Hepatocyte (in vitro differentiated cells): Measurements from ENCODE around the gene LIMS1. TPM values are rescaled to one million over a fixed set of nuclear protein-coding genes. Genes with fewer than 3 reads are reported as not detected.
"Not testable (repeated sequence)": the region's sequence is repeated elsewhere in the genome, so short reads cannot be mapped to it uniquely, and the experiment has no call there.

Experiments used
- DNase-seq: peaks from one replicate; pipeline ENCODE4 v3.0.0-alpha.2; 2016; ENCODE audit warnings: low spot score
- H2AFZ ChIP-seq: fragments of 200-600 bp; sonication (generic); 2 replicates; pipeline ENCODE4 v1.6.0; 2016; ENCODE audit warnings: antibody characterized with exemption, mild to moderate bottlenecking
- H3K27ac ChIP-seq: fragments of 200-600 bp; sonication (generic); 2 replicates; pipeline ENCODE4 v1.5.1; 2016; ENCODE audit warnings: mild to moderate bottlenecking
- H3K27me3 ChIP-seq: fragments of 200-600 bp; sonication (generic); 2 replicates; pipeline ENCODE4 v1.6.1; 2016
- H3K36me3 ChIP-seq: fragments of 200-600 bp; sonication (generic); replicated peaks from 2 replicates; pipeline ENCODE4 v1.5.1; 2016; ENCODE audit warnings: low read depth; ENCODE audit not compliant: insufficient read depth
- H3K4me1 ChIP-seq: fragments of 200-600 bp; sonication (generic); 2 replicates; pipeline ENCODE4 v1.5.1; 2016; ENCODE audit warnings: mild to moderate bottlenecking, moderate library complexity; ENCODE audit not compliant: insufficient read depth
- H3K4me2 ChIP-seq: fragments of 200-600 bp; sonication (generic); 2 replicates; pipeline ENCODE4 v1.6.0; 2016
- H3K4me3 ChIP-seq: fragments of 200-600 bp; sonication (generic); 2 replicates; pipeline ENCODE4 v1.5.1; 2016; ENCODE audit warnings: mild to moderate bottlenecking
- H3K79me2 ChIP-seq: fragments of 200-600 bp; sonication (generic); 2 replicates; pipeline ENCODE4 v1.6.0; 2017; ENCODE audit warnings: mild to moderate bottlenecking
- H3K9me2 ChIP-seq: fragments of 200-600 bp; sonication (generic); replicated peaks from 2 replicates; pipeline ENCODE4 v1.6.0; 2017; ENCODE audit warnings: mild to moderate bottlenecking; ENCODE audit not compliant: insufficient read depth
- H3K9me3 ChIP-seq: fragments of 200-600 bp; sonication (generic); 2 replicates; pipeline ENCODE4 v1.5.1; 2016; ENCODE audit warnings: low read depth, mild to moderate bottlenecking
- H4K20me1 ChIP-seq: fragments of 200-600 bp; sonication (generic); 2 replicates; pipeline ENCODE4 v1.6.0; 2016; ENCODE audit warnings: mild to moderate bottlenecking; ENCODE audit not compliant: insufficient read depth, poor library complexity, severe bottlenecking
- CTCF ChIP-seq: fragments of 200-600 bp; sonication (generic); IDR thresholded peaks from 2 replicates; pipeline ENCODE4 v1.5.1; 2016; ENCODE audit warnings: antibody characterized with exemption, mild to moderate bottlenecking; ENCODE audit not compliant: poor library complexity
- EZH2 ChIP-seq: fragments of 200-600 bp; sonication (generic); IDR thresholded peaks from 2 replicates; pipeline ENCODE4 v1.6.1; 2016; ENCODE audit warnings: antibody characterized with exemption, mild to moderate bottlenecking, borderline replicate concordance
- EZH2phosphoT487 ChIP-seq: fragments of 200-600 bp; sonication (generic); IDR thresholded peaks from one replicate; pipeline ENCODE4 v1.6.1; 2018; ENCODE audit warnings: antibody characterized with exemption, mild to moderate bottlenecking, low read depth, moderate library complexity; ENCODE audit not compliant: unreplicated experiment, severe bottlenecking
- WGBS: methylation state at CpG from one replicate; pipeline ENCODE4 v1.1.6; 2016; ENCODE audit warnings: low lambda C conversion rate; ENCODE audit errors: missing lambda C conversion rate; 5-methylcytosine and 5-hydroxymethylcytosine counted together
- polyA plus RNA-seq: library from polyadenylated mRNA; unstranded; fragments of >200 nt; fragmentation: Nextera tagmentation; extraction: Ambion mirVana; gene quantifications from 2 replicates; pipeline ENCODE4 v1.2.1, GENCODE V29; 2016
- total RNA-seq: library from RNA; depleted of rRNA; stranded (reverse); fragments of >200 nt; gene quantifications from 2 replicates; pipeline ENCODE4 v1.2.3, GENCODE V29; 2014

Gene LIMS1
- total and polyA plus RNA-seq, 2 experiments from 2014 or later = 40.0 to 102 TPM

DNA sequence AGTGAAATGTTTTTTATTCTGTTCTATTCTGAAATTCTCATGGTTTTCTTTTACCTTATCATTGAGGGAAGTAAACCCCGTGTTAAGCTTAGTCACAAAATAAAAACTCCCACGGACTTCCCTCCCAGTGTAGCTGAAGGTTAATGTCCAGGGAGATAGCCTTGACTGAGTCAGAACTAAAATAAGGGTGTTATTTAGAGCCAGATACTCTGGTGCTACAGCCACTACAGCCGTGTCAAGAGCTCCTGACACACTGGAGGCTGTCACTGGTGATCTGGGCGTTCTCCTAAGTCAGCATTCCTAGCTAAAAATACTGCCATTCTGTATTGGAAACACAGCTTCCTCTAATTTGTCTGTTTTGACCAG, 103.0 kb downstream of the LIMS1 start:
- H3K4me2 ChIP-seq = peak overlapping the region; percentile 38
- TF ChIP-seq EZH2 = no peak
- no peak for TF ChIP-seq EZH2phosphoT487
- TF ChIP-seq CTCF = no peak
- peaks cover 53% of the 10 kb centered on the region for H3K4me1 ChIP-seq

DNA sequence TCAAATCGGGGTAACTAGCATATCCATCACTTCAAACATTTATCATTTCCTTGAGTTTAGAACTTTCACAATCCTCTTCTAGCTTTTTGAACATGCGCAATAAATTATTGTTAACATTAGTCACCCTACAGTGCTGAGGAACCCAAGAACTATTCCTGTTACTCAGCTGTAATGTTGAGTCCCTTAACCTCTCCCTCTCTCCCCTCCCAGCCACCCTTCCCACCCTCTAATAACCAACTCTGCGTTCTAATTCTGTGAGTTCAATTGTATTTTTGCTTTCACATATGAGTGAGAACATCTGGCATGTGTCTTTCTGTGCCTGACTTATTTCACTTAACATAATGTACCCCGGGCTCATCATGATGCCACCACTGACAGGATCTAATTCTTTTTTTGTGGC, 106.5 kb downstream of the LIMS1 start:
- DNase-seq = no peak
- Histone ChIP-seq H3K36me3 (no peaks in the 10 kb centered on the region), H4K20me1 (peaks cover 5% of the 10 kb centered on the region), H3K27ac (no peak overlapping the region), H3K4me3 (no peak overlapping the region), H3K4me1 (peaks cover 21% of the 10 kb centered on the region), H3K9me2 (no peaks in the 10 kb centered on the region), H3K4me2 (no peak overlapping the region), H3K27me3 (no peaks in the 10 kb centered on the region), H3K79me2 (peaks cover 76% of the 10 kb centered on the region), H2AFZ (no peak overlapping the region), H3K9me3 (no peaks in the 10 kb centered on the region)
- 83% methylated on average over 4 of the region's 4 CpGs for WGBS
- TF ChIP-seq EZH2phosphoT487 (no peak), CTCF (no peak), EZH2 (no peak)

More for the DNA sequence above, 103.0 kb downstream of the LIMS1 start:
- Histone ChIP-seq H2AFZ (no peak overlapping the region), H3K4me3 (no peak overlapping the region), H3K27ac (peak overlapping the region; percentile 65), H3K27me3 (no peaks in the 10 kb centered on the region), H3K9me3 (no peaks in the 10 kb centered on the region), H3K36me3 (no peaks in the 10 kb centered on the region), H4K20me1 (peaks cover 18% of the 10 kb centered on the region), H3K9me2 (no peaks in the 10 kb centered on the region), H3K79me2 (peaks cover 82% of the 10 kb centered on the region)
- DNase-seq = peak; percentile 73
- 25% methylated on average over 4 of the region's 4 CpGs for WGBS

DNA sequence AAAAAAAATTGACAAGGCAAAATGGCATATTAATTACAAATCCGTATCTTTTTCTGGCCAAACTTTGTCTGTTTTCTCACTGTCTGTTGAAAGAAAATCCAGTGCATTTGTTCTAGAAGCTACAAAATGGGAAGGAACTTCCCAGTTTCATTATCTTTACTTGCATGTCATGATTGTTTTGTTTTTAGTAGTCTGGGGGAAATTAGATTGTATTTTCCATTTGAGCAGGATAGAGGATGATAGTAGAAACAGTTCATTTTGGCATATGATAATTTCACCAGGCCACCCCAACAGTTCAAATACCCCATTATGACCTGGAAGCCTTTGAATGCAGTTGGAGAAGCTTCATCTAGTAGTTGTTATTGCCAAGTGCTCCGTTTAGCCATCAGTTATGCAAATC, 107.5 kb downstream of the LIMS1 start:
- no peaks in the 10 kb centered on the region for H3K27me3 ChIP-seq
- peaks cover 12% of the 10 kb centered on the region for H3K4me1 ChIP-seq
- no peak overlapping the region for H3K4me2 ChIP-seq
- H3K27ac ChIP-seq = no peak overlapping the region
- H3K79me2 ChIP-seq = peaks cover 73% of the 10 kb centered on the region
- no peak for DNase-seq
- H4K20me1 ChIP-seq = peaks cover under 1% of the 10 kb centered on the region
- H3K9me3 ChIP-seq = peaks cover 4% of the 10 kb centered on the region
- TF ChIP-seq EZH2 (no peak), CTCF (no peak), EZH2phosphoT487 (no peak)
- H2AFZ ChIP-seq = no peak overlapping the region
- no peak overlapping the region for H3K4me3 ChIP-seq
- H3K36me3 ChIP-seq = no peaks in the 10 kb centered on the region
- H3K9me2 ChIP-seq = no peaks in the 10 kb centered on the region
- WGBS = 93% methylated on average over 2 of the region's 2 CpGs

- Histone ChIP-seq H3K27ac (no peak overlapping the region), H3K9me2 (no peaks in the 10 kb centered on the region), H3K4me3 (no peak overlapping the region), H2AFZ (no peak overlapping the region), H3K36me3 (no peaks in the 10 kb centered on the region), H3K4me1 (no peaks in the 10 kb centered on the region), H3K4me2 (no peak overlapping the region), H3K27me3 (no peaks in the 10 kb centered on the region), H3K79me2 (peaks cover 71% of the 10 kb centered on the region), H3K9me3 (peaks cover 4% of the 10 kb centered on the region), H4K20me1 (no peaks in the 10 kb centered on the region)
- TF ChIP-seq EZH2phosphoT487 (no peak), EZH2 (no peak), CTCF (no peak)
- DNase-seq = no peak
- 95% methylated on average over 15 of the region's 15 CpGs for WGBS
Measured at GRCh38 chr2:108643261-108643849, 109.1 kb downstream of the LIMS1 start.

GRCh38 chr2:108643862-108644261, 109.6 kb downstream of the LIMS1 start:
- H3K36me3 ChIP-seq, DNase-seq, H2AFZ ChIP-seq, H3K27ac ChIP-seq, H3K4me3 ChIP-seq, H3K4me1 ChIP-seq, H3K9me2 ChIP-seq, H3K4me2 ChIP-seq, H3K27me3 ChIP-seq, H4K20me1 ChIP-seq, H3K9me3 ChIP-seq: not testable (repeated sequence)
- H3K79me2 ChIP-seq = peaks cover 66% of the 10 kb centered on the region
- 98% methylated on average over 4 of the region's 4 CpGs for WGBS
